IPS-15b (cell line): ENCODE data around the gene TUBB.
"Not testable (repeated sequence)": the region's sequence is repeated elsewhere in the genome, so short reads cannot be mapped to it uniquely, and the experiment has no call there.

Experiments
- H3K27me3 ChIP-seq: one replicate; pipeline ENCODE4 v1.6.1; 2013; ENCODE audit warnings: low read length; ENCODE audit not compliant: control insufficient read depth, insufficient read depth
- H3K36me3 ChIP-seq: one replicate; pipeline ENCODE4 v1.6.1; 2013; ENCODE audit warnings: low read length; ENCODE audit not compliant: control insufficient read depth, insufficient read depth
- H3K4me1 ChIP-seq: one replicate; pipeline ENCODE4 v1.6.1; 2013; ENCODE audit warnings: mild to moderate bottlenecking, low read length; ENCODE audit not compliant: control insufficient read depth, insufficient read depth
- H3K4me3 ChIP-seq: one replicate; pipeline ENCODE4 v1.5.1; 2013; ENCODE audit warnings: low read depth, low read length
- H3K9ac ChIP-seq: one replicate; pipeline ENCODE4 v1.6.1; 2013; ENCODE audit warnings: low read depth, mild to moderate bottlenecking, low read length
- H3K9me3 ChIP-seq: one replicate; pipeline ENCODE4 v1.6.1; 2013; ENCODE audit warnings: mild to moderate bottlenecking, low read length; ENCODE audit not compliant: control insufficient read depth, insufficient read depth

The TUBB gene

GRCh38 chr6:30749554-30750378 lies 29.6 kb downstream of the TUBB start:
- H3K4me1 ChIP-seq, result no peaks in the 10 kb centered on the region
- H3K9me3 ChIP-seq, result no peaks in the 10 kb centered on the region
- no peak overlapping the region for H3K4me3 ChIP-seq
- H3K36me3 ChIP-seq, result no peaks in the 10 kb centered on the region
- H3K9ac ChIP-seq, result no peak overlapping the region
- peaks cover 10% of the 10 kb centered on the region for H3K27me3 ChIP-seq

GRCh38 chr6:30750379-30750668 lies 30.2 kb downstream of the TUBB start:
- Histone ChIP-seq H3K36me3 (no peaks in the 10 kb centered on the region), H3K27me3 (peaks cover 6% of the 10 kb centered on the region), H3K9me3 (no peaks in the 10 kb centered on the region), H3K4me1 (no peaks in the 10 kb centered on the region), H3K9ac (no peak overlapping the region), H3K4me3 (no peak overlapping the region)

GRCh38 chr6:30752157-30752927 lies 32.2 kb downstream of the TUBB start:
- no peaks in the 10 kb centered on the region for H3K4me1 ChIP-seq
- no peak overlapping the region for H3K4me3 ChIP-seq
- no peak overlapping the region for H3K9ac ChIP-seq

GRCh38 chr6:30754631-30755030 lies 34.5 kb downstream of the TUBB start:
- Histone ChIP-seq H3K36me3 (no peaks in the 10 kb centered on the region), H3K4me3 (no peak overlapping the region), H3K27me3 (no peaks in the 10 kb centered on the region), H3K9ac (no peak overlapping the region), H3K4me1 (no peaks in the 10 kb centered on the region), H3K9me3 (no peaks in the 10 kb centered on the region)

More at GRCh38 chr6:30752157-30752927, 32.2 kb downstream of the TUBB start:
- H3K27me3 ChIP-seq, result peaks cover 3% of the 10 kb centered on the region
- no peaks in the 10 kb centered on the region for H3K36me3 ChIP-seq
- no peaks in the 10 kb centered on the region for H3K9me3 ChIP-seq

GRCh38 chr6:30756405-30757003 lies 36.4 kb downstream of the TUBB start:
- not testable (repeated sequence) for H3K9me3 ChIP-seq, H3K36me3 ChIP-seq, H3K9ac ChIP-seq, H3K27me3 ChIP-seq, H3K4me1 ChIP-seq, H3K4me3 ChIP-seq

- Histone ChIP-seq H3K9ac (no peak overlapping the region), H3K4me1 (no peaks in the 10 kb centered on the region), H3K9me3 (no peaks in the 10 kb centered on the region), H3K36me3 (no peaks in the 10 kb centered on the region), H3K27me3 (no peaks in the 10 kb centered on the region), H3K4me3 (no peak overlapping the region)
Observed at GRCh38 chr6:30757261-30757904, 37.2 kb downstream of the TUBB start.

- no peaks in the 10 kb centered on the region for H3K27me3 ChIP-seq
- no peak overlapping the region for H3K4me3 ChIP-seq
- H3K4me1 ChIP-seq, result peaks cover 7% of the 10 kb centered on the region
- H3K9ac ChIP-seq, result no peak overlapping the region
- H3K36me3 ChIP-seq, result no peaks in the 10 kb centered on the region
- no peaks in the 10 kb centered on the region for H3K9me3 ChIP-seq
Observed at GRCh38 chr6:30759575-30760239, 39.6 kb downstream of the TUBB start.

- Histone ChIP-seq H3K9ac (no peak overlapping the region), H3K4me1 (peaks cover 7% of the 10 kb centered on the region)
Observed at GRCh38 chr6:30760549-30760948, 40.4 kb downstream of the TUBB start.

GRCh38 chr6:30761791-30762429 lies 41.8 kb downstream of the TUBB start:
- Histone ChIP-seq H3K9me3 (no peaks in the 10 kb centered on the region), H3K27me3 (no peaks in the 10 kb centered on the region), H3K4me3 (no peak overlapping the region), H3K36me3 (no peaks in the 10 kb centered on the region), H3K9ac (no peak overlapping the region), H3K4me1 (peaks cover 8% of the 10 kb centered on the region)

More at GRCh38 chr6:30760549-30760948, 40.4 kb downstream of the TUBB start:
- H3K36me3 ChIP-seq, result no peaks in the 10 kb centered on the region
- H3K4me3 ChIP-seq, result no peak overlapping the region
- no peaks in the 10 kb centered on the region for H3K27me3 ChIP-seq
- H3K9me3 ChIP-seq, result no peaks in the 10 kb centered on the region

- Histone ChIP-seq H3K9ac (no peak overlapping the region), H3K36me3 (no peaks in the 10 kb centered on the region), H3K9me3 (no peaks in the 10 kb centered on the region), H3K27me3 (no peaks in the 10 kb centered on the region), H3K4me1 (peaks cover 8% of the 10 kb centered on the region), H3K4me3 (no peak overlapping the region)
Observed at GRCh38 chr6:30763155-30763617, 43.0 kb downstream of the TUBB start.
